MCF 10A (cell line): ENCODE measurements around the gene LMF1. TPM values are rescaled to one million over a fixed set of nuclear protein-coding genes. Genes with fewer than 3 reads are reported as not detected.

Source experiments
- BruUV-seq: library from RNA; stranded (reverse); fragments of 400-500 nt; replicated peaks from 2 replicates; lab custom pipeline; 2021; lab: Mats Ljungman, UMichigan
- CTCF ChIA-PET: fragments of 300-600 bp; sonication (Branson Sonifier 250); formaldehyde crosslinking; extraction: SDS; loops from one replicate; lab custom pipeline; 2021; ENCODE audit warnings: antibody characterized with exemption, inconsistent platforms; lab: Yijun Ruan, JAX
- POLR2A ChIA-PET: fragments of 300-600, 350-650 bp; sonication (Branson Sonifier 250); formaldehyde crosslinking; extraction: SDS; loops from one replicate; lab custom pipeline; 2020; ENCODE audit warnings: antibody characterized with exemption, inconsistent platforms; lab: Yijun Ruan, JAX
- DNase-seq: peaks from one replicate; pipeline ENCODE4 v3.0.0-alpha.2; 2018; ENCODE audit not compliant: unreplicated experiment
- H3K27ac Mint-ChIP-seq: one replicate; pipeline ENCODE4 v1.8.0; 2022; ENCODE audit warnings: mild to moderate bottlenecking, low read depth, mixed read lengths; ENCODE audit not compliant: unreplicated experiment
- H3K27me3 Mint-ChIP-seq: one replicate; pipeline ENCODE4 v1.8.0; 2022; ENCODE audit warnings: mixed read lengths; ENCODE audit not compliant: insufficient read depth, unreplicated experiment
- H3K36me3 Mint-ChIP-seq: one replicate; pipeline ENCODE4 v1.8.0; 2022; ENCODE audit warnings: mild to moderate bottlenecking, moderate library complexity, mixed read lengths; ENCODE audit not compliant: insufficient read depth, unreplicated experiment
- H3K4me1 Mint-ChIP-seq: one replicate; pipeline ENCODE4 v1.8.0; 2022; ENCODE audit warnings: mixed read lengths; ENCODE audit not compliant: insufficient read depth, unreplicated experiment
- H3K4me3 Mint-ChIP-seq: one replicate; pipeline ENCODE4 v1.8.0; 2022; ENCODE audit warnings: mild to moderate bottlenecking, moderate library complexity, mixed read lengths; ENCODE audit not compliant: unreplicated experiment
- H3K9me3 Mint-ChIP-seq: one replicate; pipeline ENCODE4 v1.8.0; 2022; ENCODE audit warnings: mixed read lengths; ENCODE audit not compliant: unreplicated experiment
- CTCF ChIP-seq: fragments of 200-600 bp; IDR thresholded peaks from one replicate; pipeline ENCODE4 v1.8.0; 2022; ENCODE audit warnings: antibody characterized with exemption, mild to moderate bottlenecking; ENCODE audit not compliant: unreplicated experiment
- intact Hi-C: fragments of 100-400 bp; cut with micrococcal nuclease; formaldehyde crosslinking; loops from 2 replicates; pipeline ENCODE4 v1.14.1; 2022
- total RNA-seq: library from RNA; stranded (reverse); gene quantifications from 2 replicates; pipeline ENCODE4 v1.2.3, GENCODE V29; 2022

Gene LMF1
- total RNA-seq, 1 experiment from 2014 or later, result 9.9 TPM

DNA sequence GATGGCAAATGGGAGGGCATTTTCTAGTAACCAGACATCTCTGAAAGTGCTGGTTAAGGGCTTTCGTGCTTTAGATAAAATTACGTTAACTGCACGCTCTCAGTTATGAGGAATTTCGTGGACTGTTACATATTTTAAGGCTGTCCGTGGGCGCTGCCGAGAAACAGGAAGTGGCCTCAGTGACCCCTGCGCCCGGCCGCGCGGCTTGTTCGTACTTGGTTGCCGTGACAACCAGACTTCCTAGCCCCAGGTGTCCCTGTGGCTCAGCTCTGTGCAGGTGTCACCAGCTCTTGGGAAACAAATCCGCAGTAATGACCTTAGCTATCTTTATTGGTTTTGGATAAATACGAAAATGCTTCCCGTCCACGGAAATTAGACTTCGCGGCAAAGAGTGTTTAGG lies 52.7 kb downstream of the LMF1 start:
- no peak for TF ChIP-seq CTCF
- no peaks in the 10 kb centered on the region for H3K27me3 Mint-ChIP-seq
- H3K4me3 Mint-ChIP-seq, result no peak overlapping the region
- peaks cover 13% of the 10 kb centered on the region for H3K9me3 Mint-ChIP-seq
- peaks cover under 1% of the 10 kb centered on the region for H3K36me3 Mint-ChIP-seq
- no peak for DNase-seq
- POLR2A ChIA-PET, result no interaction called here
- intact Hi-C loops, result no loop called here
- no TSS peak for BruUV-seq
- H3K27ac Mint-ChIP-seq, result no peak overlapping the region
- CTCF ChIA-PET, result no interaction called here
- no peaks in the 10 kb centered on the region for H3K4me1 Mint-ChIP-seq

- no TSS peak for BruUV-seq
- Mint-ChIP-seq H3K27ac (no peak overlapping the region), H3K36me3 (no peaks in the 10 kb centered on the region), H3K9me3 (peaks cover 11% of the 10 kb centered on the region), H3K4me1 (no peaks in the 10 kb centered on the region), H3K27me3 (no peaks in the 10 kb centered on the region), H3K4me3 (no peak overlapping the region)
- ChIA-PET CTCF (no interaction called here), POLR2A (no interaction called here)
- DNase-seq, result no peak
- TF ChIP-seq CTCF, result no peak
- intact Hi-C loops, result no loop called here
Measured at GRCh38 chr16:917591-918061, 53.2 kb downstream of the LMF1 start.

GRCh38 chr16:916035-916799 lies 54.6 kb downstream of the LMF1 start:
- no peak overlapping the region for H3K27ac Mint-ChIP-seq
- no peaks in the 10 kb centered on the region for H3K36me3 Mint-ChIP-seq
- DNase-seq, result no peak
- no peaks in the 10 kb centered on the region for H3K9me3 Mint-ChIP-seq
- no peaks in the 10 kb centered on the region for H3K27me3 Mint-ChIP-seq
- H3K4me3 Mint-ChIP-seq, result no peak overlapping the region
- H3K4me1 Mint-ChIP-seq, result no peaks in the 10 kb centered on the region
- ChIA-PET CTCF (interaction anchor here (0.9 kb wide), 1 partner anchor 47 kb away, joined by 3 read pairs; no protein-coding TSS in a partner anchor), POLR2A (interaction anchor here (1.6 kb wide), 1 partner anchor 8 kb away, joined by 4 read pairs; no protein-coding TSS in a partner anchor)
- TF ChIP-seq CTCF, result no peak
- BruUV-seq, result no TSS peak
- intact Hi-C loops, result no loop called here

DNA sequence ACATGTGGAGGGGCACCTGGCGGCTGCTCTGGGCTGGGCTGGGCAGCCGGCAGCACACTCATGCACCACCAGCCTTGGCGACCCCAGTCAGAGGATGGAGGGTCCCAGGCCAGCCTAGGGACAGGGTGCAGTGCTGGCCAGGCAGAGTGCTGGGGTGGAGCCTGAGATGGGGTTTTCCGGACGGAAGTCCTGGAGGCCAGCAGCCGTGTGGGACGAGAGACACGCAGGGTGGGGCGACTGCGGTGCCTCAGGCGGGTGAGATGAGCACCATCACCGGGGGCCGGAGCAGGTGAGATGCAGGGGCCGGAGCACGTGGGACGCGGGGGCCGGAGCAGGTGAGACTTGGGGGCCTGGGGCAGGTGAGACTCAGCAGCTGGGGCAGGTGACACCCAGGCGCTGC lies 55.2 kb downstream of the LMF1 start:
- BruUV-seq, result no TSS peak
- Mint-ChIP-seq H3K4me3 (no peak overlapping the region), H3K27me3 (no peaks in the 10 kb centered on the region), H3K36me3 (no peaks in the 10 kb centered on the region), H3K9me3 (no peaks in the 10 kb centered on the region), H3K27ac (no peak overlapping the region), H3K4me1 (no peaks in the 10 kb centered on the region)
- no peak for DNase-seq
- ChIA-PET POLR2A (interaction anchor here (1.6 kb wide), 1 partner anchor 9 kb away, joined by 4 read pairs; no protein-coding TSS in a partner anchor), CTCF (no interaction called here)
- TF ChIP-seq CTCF, result no peak
- intact Hi-C loops, result no loop called here
